ENCODE data around the gene BTG2.
A peak's percentile ranks its signal among the peaks of the same experiment; 100 is the strongest.

Gene BTG2

GRCh38 chr1:203276916-203277545 lies 28.3 kb upstream of the BTG2 start:
- DNase-seq (ENCODE audit: low read depth): no peak

- no peak for DNase-seq (ENCODE audit: low read depth)
Observed at GRCh38 chr1:203278082-203278884, 27.0 kb upstream of the BTG2 start.

GRCh38 chr1:203278885-203279406 lies 26.4 kb upstream of the BTG2 start:
- no peak for DNase-seq (ENCODE audit: low read depth)

- DNase-seq (ENCODE audit: low read depth): no peak
Observed at GRCh38 chr1:203280061-203280460, 25.3 kb upstream of the BTG2 start.

- DNase-seq (ENCODE audit: low read depth): no peak
Observed at GRCh38 chr1:203281033-203281432, 24.3 kb upstream of the BTG2 start.

GRCh38 chr1:203281851-203282661 lies 23.3 kb upstream of the BTG2 start:
- DNase-seq (ENCODE audit: low read depth): no peak

GRCh38 chr1:203282720-203283542 lies 22.4 kb upstream of the BTG2 start:
- DNase-seq (ENCODE audit: low read depth): no peak

- DNase-seq (ENCODE audit: low read depth): no peak
Observed at GRCh38 chr1:203283597-203283996, 21.7 kb upstream of the BTG2 start.

GRCh38 chr1:203284411-203285123 lies 20.8 kb upstream of the BTG2 start:
- no peak for DNase-seq (ENCODE audit: low read depth)

GRCh38 chr1:203286161-203286984 lies 18.9 kb upstream of the BTG2 start:
- no peak for DNase-seq (ENCODE audit: low read depth)

GRCh38 chr1:203287109-203287893 lies 18.0 kb upstream of the BTG2 start:
- peak; percentile 61 for DNase-seq (ENCODE audit: low read depth)

- no peak for DNase-seq (ENCODE audit: low read depth)
Observed at GRCh38 chr1:203287898-203288297, 17.4 kb upstream of the BTG2 start.

- DNase-seq (ENCODE audit: low read depth): no peak
Observed at GRCh38 chr1:203288400-203288799, 16.9 kb upstream of the BTG2 start.

- DNase-seq (ENCODE audit: low read depth): peak; percentile 78
Observed at GRCh38 chr1:203289281-203289981, 15.9 kb upstream of the BTG2 start.

GRCh38 chr1:203289982-203290260 lies 15.4 kb upstream of the BTG2 start:
- DNase-seq (ENCODE audit: low read depth): no peak

GRCh38 chr1:203290261-203291089 lies 14.8 kb upstream of the BTG2 start:
- peak; percentile 96 for DNase-seq (ENCODE audit: low read depth)

- DNase-seq (ENCODE audit: low read depth): no peak
Observed at GRCh38 chr1:203291201-203292096, 13.9 kb upstream of the BTG2 start.

Data from stimulated activated CD8-positive, alpha-beta memory T cell treated with anti-CD3 and anti-CD28 coated beads, Interleukin-4, amount 100 ng/mL, for 24 hours (primary cell).